Astrocyte (in vitro differentiated cells and primary cell): ENCODE measurements around the gene HOXA7.

ENCODE experiments used
- EZH2 ChIP-seq: IDR thresholded peaks from 2 replicates; pipeline ENCODE4 v1.6.1; 2012; ENCODE audit warnings: mild to moderate bottlenecking, low read length, inconsistent platforms; ENCODE audit not compliant: insufficient read depth
- TF ChIP-seq, protein P1 (sequence below): IDR thresholded peaks from 2 replicates; pipeline ENCODE4 v1.5.1; 2011; ENCODE audit warnings: low read depth, mild to moderate bottlenecking, inconsistent platforms, low read length, moderate library complexity; ENCODE audit not compliant: insufficient read depth

- TF ChIP-seq, protein P1, sequence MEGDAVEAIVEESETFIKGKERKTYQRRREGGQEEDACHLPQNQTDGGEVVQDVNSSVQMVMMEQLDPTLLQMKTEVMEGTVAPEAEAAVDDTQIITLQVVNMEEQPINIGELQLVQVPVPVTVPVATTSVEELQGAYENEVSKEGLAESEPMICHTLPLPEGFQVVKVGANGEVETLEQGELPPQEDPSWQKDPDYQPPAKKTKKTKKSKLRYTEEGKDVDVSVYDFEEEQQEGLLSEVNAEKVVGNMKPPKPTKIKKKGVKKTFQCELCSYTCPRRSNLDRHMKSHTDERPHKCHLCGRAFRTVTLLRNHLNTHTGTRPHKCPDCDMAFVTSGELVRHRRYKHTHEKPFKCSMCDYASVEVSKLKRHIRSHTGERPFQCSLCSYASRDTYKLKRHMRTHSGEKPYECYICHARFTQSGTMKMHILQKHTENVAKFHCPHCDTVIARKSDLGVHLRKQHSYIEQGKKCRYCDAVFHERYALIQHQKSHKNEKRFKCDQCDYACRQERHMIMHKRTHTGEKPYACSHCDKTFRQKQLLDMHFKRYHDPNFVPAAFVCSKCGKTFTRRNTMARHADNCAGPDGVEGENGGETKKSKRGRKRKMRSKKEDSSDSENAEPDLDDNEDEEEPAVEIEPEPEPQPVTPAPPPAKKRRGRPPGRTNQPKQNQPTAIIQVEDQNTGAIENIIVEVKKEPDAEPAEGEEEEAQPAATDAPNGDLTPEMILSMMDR = no peak
- peak; percentile 88 for TF ChIP-seq EZH2
Measured at GRCh38 chr7:27165089-27165995, 8.9 kb upstream of the HOXA7 start, which contains the start of gene HOXA9.
